NCI-H1105 treated with DMSO at 0.1 percent for 48 hours (cell line): ENCODE data around the gene ATMIN.
A peak's percentile ranks its signal among the peaks of the same experiment; 100 is the strongest.

Experiments used
- DNase-seq: peaks from one replicate; lab custom pipeline; 2025; lab: John Stamatoyannopoulos, UW

ATMIN gene

DNA sequence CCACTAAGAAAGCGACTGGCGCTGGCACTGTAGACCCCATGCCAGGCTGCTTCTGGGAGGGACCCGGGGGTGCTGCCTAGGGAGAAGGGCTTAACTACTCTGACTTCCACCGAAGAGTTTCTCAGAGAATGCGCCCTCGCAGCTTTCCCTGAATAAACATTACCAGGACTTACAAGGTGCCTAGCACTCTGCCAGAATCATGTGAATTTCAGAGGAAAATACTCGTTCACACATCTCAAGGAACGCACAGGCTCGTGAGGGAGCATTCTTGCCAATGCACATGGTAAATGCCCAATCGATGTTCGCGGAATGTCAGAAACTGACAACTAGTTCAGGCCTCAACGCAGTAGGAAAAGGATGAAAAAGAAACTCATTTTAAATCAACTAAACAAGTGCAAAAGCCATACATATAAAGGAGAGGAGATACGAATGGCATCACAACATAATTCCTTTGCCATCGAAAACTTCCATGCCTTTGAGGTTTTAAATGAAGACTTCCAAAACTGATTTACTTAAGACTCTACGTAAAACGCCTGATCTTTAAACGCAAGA, 30.0 kb upstream of the ATMIN start:
- no peak for DNase-seq

DNA sequence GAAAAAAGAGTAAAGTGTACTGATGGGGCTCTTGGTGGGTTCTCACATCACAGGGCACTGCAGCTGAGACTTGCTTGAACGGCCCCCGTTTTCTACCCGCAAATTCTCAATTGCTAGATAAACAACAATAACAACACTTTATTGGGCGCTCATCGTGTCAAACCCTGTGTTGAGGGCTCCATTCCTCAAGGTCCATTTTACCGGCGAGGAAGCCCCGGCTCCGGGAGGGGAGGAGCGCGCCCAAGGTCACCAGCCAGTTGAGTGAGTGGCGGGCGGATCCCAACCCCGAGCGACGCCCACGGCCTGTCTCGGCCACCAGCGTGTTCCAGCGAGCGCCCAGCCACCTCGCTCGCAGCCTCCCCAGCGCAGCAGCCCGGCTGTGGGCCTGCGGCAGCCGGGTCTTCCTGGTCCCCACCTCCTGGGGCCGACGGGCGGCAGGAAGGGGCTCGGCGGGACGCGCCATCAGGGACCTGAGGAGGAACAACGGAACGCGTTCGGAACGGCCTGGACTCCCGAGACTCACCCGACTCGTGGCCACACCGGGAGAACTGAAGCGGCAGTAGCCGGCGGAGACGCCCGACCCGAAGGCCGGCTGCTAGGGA, 29.3 kb upstream of the ATMIN start:
- peak; percentile 36 for DNase-seq

DNA sequence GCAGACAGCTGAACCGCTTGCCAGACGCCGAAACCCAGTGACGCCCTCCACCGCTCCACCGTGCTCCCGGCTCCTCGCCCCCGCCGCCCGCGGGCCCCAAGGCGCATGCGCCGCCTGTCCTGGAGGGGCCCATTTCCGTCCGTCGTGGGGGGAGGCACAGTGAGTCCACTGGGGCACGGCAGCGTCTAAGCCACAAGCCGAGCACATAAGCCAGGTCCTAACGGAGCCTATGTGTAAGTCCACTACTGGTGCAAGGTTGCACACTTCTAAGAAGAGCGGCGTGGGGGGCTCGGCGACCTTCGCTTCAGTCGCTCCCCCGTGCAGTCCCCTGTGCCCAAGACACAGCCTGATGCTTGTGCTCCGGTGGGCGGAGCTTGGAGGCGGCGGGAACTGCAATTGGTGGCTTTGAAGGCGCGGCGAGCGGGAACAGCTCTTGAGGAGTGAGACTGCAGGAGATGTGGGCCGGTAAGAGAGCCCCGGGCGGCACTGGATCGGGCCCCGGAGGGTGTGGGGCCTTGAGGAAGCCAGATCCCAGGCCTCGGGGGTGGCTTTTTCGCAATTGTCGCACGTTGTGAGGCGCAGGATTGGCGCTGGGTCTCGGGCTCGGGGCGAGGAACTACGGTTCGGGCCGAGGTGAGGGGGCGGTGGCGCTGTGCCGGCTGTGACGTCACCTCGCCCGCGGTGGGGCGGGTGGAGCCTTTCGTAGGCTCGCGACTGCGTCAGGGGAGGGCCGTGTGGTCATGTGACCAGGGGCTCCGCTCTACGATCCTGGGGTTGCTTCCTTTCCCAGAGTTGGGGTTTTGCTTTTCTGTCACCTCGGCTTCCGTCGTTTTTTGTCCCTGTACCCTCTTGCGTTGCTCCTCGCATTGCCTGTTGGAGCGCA, 28.6 kb upstream of the ATMIN start, which contains the start of the genes CENPN and CMC2:
Gene CENPN, plus strand, starts transcription at position 402 of the 883 bp plus-strand sequence. CDS start 4,726 bp downstream, outside the sequence.
Gene CMC2, minus strand, starts transcription at position 73 of the 883 bp plus-strand sequence. CDS start 9,491 bp downstream, outside the sequence.
- DNase-seq = peak; percentile 86

DNA sequence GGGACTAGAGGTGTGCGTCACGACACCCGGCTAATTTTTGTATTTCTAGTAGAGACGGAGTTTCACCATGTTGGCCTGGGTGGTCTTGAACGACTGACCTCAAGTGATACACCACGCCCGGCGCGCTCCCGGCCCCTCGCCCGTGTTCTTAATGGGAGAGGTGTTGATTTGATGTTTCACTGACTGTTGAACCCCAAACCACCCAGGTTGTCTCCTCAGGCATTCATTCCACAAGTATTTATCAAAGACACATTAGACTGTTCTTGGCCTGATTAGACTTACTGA, 27.2 kb upstream of the ATMIN start:
- DNase-seq = no peak

DNA sequence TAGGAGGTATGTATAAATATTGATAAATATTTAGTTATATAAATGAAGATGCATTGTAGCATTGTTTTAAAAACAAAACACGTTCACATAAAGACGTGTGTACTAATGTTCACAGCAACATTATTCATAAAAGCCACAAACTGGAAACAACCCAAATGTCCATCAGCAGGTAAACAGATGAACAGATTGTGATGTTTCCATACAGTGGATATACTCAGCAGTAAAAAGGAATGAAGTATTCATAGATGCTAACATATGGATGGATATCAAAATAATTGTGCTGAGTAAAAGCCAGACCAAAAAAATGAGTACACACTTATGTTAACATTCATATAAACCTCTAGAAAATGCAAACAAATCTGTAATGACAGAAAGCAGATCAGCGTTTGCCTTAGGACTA, 22.7 kb upstream of the ATMIN start:
- DNase-seq = no peak

DNA sequence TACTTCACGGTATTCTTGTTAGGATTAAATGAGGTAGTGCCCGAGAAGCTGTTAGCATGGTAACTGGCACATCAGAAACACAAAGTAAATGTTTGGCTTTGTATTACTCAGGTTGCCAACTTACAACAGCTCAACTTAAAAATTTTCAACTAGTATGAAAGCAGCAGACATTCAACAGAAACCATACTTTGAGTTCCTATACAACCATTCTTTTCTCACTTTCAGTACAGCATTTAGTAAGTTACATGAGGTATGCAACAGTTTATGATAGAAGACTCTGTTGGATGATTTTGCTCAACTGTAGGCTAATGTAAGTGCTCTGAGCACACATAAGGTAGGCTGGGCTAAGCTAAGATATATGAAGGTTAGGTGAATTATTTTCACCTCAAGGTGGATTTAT, 21.0 kb upstream of the ATMIN start:
- DNase-seq = no peak

DNA sequence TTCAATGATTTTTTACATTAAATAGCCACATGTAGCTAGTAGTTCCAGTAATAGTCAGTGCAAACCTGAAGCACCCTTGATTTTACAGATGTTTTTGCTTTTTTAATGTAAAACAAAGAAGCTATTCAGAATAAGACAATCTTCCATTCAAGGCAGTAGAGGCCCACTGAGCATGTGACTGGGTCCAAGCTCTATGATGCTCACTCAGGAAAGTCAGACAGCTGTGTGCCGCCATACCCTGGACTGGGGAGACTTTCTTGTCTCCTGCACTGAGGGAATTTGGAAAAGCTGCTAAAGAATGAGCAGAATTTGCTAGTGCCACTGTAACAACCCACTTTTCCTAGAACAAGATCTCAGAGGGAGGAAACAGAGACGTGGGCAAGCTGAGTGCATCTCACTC, 17.1 kb upstream of the ATMIN start:
- no peak for DNase-seq

DNA sequence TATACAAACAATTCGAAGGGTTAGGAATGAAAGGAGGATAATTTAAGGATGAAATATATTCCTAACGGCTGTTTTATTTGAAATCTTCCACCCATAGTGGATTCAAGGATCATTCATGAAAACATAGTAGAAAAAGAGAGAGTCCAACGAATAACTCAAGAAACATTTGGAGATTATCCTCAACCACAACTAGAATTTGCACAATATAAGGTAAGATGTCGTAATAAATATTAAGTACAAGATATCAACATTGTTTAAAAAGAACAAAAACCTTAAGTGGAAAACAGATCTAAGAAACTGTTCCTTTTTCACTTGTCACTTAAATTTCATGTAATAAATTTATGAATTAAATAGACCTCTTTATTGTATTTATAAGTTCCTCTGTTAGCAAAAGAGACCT, 9.2 kb upstream of the ATMIN start:
- no peak for DNase-seq

DNA sequence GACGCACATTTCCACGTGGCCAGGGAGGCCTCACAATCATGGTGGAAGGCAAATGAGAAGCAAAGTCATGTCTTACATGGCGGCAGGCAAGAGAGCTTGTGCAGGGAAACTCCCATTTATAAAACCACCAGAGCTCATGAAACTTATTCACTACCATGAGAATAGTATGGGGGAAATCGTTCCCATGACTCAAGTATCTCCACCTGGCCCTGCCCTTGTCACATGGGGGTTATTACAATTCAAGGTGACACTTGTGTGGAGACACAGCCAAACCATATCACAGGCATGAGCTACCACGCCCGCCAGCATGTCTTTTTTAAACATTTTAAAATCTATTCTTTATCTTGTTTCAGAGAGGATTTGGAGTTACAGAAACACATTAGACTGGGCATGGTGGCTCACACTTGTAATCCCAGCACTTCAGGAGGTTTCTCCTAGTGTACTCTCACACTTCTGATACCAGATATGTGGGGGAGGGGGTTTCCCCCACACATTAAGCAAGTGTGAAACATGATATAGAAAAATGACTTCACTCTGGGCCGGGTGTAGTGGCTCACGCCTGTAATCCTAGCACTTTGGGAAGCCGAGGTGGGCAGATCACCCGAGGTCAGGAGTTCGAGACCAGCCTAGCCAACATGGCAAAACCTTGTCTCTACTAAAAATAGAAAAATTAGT, 5.6 kb upstream of the ATMIN start:
- no peak for DNase-seq

DNA sequence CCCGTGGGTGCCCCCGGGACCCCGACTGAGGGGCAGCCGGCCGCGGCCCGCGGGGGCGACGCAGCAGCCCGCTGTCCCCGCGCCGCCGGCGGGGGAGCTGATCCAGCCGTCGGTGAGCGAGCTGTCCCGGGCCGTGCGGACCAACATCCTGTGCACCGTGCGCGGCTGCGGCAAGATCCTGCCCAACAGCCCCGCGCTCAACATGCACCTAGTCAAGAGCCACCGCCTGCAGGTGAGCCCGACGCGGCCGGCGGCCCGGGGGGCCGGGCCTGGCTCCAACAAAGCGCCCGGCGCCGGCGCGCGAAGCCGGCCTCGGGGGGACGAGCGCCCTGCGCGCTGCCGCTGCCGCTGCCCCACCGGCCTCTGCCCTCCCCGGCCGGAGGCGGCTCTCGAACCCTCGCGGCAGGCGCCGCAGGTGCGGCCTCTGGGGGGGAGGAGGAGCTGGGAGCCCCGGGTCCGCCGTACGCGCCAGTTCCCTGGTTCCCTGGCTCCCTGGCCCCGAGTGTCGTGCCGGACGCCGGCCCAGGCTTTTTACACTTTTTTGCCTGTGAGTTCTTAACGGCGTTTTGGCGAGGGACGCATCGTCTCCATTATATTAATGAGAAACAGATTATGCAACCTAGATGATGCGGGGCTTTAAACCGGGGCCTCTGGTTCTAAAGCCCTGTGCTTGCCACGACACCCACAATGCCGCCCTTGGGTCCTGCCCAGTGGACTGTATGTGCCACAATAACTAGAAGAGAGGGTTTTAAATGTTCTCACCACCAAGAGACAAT, 521 bp downstream of the ATMIN start:
- DNase-seq = no peak

DNA sequence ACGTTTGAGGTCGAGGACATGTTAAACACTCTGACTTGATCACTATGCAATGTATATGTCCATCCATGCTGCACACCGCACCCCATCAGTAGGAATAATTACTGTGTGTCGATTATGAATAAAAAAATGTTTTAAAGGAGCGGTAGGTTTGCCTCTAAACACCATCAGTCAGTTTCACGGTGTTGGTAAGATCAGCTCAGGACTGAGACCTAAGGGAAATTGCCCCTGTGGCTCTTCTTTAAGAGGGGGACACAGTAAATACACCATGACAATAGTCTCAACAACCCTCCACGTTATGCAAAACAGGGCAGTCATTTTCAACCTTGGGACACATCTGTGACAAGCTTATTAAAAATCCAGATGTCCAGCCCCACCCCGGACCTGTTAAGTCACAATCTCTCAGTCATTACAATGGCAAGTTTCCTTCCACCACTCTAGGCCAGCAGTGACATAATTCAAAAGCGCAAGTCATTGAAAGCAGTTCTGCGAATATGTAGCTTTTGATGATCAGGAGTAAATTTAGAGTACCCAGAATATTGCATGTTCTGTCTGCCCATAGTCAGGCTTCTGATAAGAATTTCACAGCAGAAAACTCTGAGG, 1.2 kb downstream of the ATMIN start:
- DNase-seq = no peak

DNA sequence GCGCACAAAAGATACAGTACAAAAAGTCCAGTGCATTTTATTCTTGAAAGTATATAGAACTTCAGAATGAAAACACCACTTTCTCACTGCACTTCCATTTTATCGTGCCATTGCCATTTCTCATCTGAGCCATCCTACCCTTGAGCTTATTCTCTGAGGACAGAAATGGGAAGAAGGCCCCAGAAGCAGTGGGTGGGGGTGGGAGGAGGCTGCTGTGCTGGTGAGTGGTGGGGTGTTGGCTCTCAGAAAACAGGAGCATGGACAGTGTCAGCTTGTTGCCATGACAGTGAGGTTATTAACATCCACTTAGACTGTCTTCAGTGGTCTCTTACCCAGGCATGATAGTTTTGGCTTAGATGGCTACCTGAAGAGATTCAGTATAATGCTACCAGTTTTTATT, 4.5 kb downstream of the ATMIN start:
- DNase-seq = no peak

DNA sequence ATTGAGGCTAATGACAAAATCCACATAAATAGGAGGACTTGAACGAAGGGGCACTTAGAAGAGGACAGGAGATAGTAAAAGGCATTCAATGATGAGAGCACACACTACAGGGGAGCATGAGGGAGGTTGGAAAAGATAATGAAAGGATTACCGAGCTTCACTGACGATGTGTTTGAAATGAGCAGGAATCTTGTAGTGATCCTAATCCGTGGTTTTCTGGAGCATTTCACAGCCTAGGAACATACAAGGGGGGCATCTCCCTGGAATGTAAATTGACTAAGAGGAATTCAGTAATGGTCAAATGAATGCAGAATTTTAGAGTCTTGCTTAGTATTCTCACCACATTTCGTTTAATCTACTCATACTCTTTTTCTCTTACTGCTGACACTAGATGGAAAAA, 5.2 kb downstream of the ATMIN start:
- DNase-seq = no peak

DNA sequence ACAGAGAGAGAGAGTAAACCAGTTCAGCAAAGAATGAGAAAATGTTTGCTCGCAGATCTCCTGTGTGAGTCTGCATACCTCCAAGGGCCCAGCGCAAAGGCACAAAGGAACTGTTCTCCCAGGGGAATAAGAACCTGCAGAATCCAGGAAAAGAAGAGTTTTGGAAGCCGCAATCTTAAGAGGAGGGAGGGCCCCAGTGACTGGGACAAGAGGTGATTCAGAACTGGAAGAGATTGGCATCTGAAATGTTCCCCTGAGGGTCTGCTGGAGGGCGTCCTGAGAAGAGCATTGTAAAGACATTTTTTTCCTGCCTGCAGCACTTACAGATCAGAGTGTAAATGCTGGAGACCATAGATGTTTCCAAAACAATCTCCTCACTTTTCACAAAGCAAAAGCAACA, 6.1 kb downstream of the ATMIN start:
- DNase-seq = no peak

DNA sequence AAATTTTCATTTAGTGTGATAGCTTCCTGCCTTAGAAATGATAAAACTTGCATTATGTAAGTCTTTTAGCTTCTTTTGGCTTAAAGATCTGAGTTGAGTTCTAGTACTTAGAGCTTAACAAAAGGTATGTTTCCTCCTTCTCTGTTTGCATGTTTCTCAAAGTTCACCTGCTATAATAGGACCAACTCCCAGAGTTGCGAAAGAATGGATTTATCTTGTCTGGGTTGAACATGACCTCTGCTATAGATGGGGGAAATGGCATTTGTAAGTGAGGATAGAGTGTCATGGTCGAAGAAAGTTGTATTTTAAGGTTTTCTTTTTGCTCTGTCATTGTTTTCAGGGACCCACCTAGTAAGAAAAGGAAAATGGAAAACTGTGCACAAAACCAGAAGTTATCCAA, 7.2 kb downstream of the ATMIN start:
- DNase-seq = no peak

DNA sequence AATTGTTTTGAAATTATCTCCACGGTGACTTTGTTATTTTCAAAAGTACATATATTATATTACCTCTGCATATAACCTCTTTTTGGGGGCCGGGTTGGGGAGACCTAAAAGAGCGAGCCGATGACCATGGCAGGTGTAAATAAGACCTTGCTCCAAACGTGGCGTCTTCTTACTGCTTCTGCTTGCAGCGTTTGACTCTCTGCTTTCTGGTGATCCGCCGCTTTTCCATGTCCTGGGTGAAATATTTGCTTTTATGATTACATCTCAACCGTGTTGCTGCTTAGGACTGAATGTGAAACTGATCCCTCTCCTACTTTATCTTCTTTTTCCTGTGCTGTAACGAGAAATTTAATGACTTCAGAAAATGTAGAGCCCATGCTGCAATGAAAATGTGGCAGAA, 18.1 kb downstream of the ATMIN start:
- no peak for DNase-seq

DNA sequence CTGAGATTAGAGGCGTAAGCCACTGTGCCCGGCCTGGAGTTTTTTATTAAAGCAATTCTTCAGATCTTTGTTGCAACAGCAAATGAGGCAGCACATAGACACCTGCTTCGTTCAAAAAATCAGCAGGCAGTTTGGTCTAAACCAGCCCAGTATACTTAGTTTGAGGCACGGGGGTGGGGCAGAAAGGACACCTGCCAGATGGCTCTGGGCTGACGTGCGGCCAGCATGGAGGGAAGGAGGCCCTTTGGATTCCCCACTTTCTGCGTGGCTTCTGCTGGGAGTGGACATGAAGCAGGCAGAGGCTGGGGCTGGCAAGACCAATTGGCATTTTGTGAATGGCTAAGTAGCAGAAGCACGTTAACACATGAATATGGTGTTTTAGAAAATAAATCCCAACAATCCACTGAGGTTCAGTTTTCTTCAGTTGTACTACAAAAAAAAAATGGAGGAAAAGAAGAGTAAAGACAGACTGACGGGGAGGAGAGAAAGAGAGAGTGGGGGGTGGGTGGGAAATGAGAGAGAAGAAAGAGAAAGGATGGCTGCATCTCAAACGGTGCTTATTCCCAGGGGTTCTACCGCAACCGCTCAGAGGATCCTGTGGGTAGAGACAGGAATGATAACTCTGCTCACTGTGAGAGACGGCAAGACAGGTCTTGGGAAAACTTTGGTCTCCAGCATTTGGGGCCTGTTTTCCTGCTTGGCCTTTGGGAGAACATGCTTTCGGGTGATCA, 25.1 kb downstream of the ATMIN start:
- no peak for DNase-seq

DNA sequence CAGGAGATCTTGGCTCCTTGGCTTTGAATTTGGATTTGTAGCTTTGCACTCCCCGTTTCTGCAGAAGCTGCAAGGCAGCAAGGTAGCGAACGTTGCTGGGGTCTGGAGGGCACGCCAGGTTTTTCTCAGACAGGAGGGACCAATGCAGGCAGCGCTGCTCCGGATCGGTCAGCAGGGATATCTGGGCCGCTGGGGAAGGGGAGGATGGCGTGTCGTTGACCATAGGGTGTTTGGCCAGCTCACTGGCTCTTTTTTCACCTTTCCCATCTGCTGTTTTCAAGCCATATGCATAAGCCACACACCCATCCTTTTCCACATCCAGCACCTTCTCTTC, 25.6 kb downstream of the ATMIN start:
- no peak for DNase-seq

DNA sequence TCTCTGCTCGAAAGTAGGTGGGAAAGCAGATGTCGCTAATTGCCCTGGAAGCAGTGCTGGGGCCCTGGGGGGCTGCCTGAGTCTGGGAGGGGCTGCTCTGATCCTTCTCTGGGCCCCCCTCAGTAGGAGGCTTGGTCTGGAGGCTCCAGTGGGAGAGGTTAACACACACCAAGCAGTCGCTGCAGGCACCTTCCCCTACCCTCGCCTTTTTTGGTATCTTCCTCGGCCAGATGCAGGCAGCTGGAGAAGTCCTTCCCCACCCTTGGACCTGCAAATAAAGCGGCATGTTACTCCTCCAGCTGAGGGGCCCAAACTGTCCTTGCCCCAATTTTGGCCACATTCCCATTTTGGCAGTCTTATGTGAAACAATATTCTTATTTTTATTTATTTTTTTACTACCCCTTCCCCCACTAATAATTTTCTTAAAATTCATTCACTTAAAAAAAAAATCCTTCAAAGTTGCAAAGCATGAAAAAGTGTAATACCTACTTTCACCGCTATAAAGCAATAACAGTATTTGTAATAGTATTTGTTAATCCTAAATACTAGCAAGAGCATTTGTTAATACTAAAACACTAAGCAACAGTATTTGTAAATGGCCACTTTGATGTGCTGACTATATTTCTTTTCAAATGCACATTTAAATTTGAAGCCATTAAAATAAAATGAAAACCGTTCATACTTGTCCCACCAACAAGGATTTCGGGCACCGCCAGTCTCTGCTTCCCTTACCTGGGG, 26.4 kb downstream of the ATMIN start:
- no peak for DNase-seq

DNA sequence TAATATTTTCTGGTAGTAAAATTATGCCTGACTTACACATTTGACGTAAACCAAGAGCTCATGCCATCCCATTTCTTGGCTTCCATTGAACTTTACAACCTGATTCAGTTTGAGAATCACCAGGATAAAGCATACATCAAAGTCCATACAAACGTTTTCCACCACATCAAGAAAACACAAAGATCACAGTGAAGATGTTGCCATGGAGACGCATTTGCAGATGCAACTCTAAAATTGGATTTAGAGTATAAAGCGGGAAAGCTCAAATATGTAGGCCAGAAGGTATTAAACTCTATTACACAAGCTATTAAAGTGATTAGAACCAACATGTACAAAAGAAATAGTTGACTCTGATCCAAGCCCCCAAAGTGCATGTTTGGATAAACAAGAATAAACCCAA, 31.0 kb downstream of the ATMIN start:
- DNase-seq = no peak
